Activated T-cell treated with anti-CD3 and anti-CD28 coated beads, Interleukin-2, amount 50 U/mL, for 24 hours (primary cell): Measurements from ENCODE around the gene DDOST.
A peak's percentile ranks its signal among the peaks of the same experiment; 100 is the strongest.

Experiments
- DNase-seq: peaks from one replicate; pipeline ENCODE4 v3.0.0-alpha.2; 2020
- H3K27ac Mint-ChIP-seq: 2 replicates; pipeline ENCODE4 v1.8.0; 2020; ENCODE audit warnings: mild to moderate bottlenecking, mixed read lengths
- H3K27me3 Mint-ChIP-seq: 2 replicates; pipeline ENCODE4 v1.8.0; 2020; ENCODE audit warnings: mixed read lengths
- H3K36me3 Mint-ChIP-seq: 2 replicates; pipeline ENCODE4 v1.8.0; 2020; ENCODE audit warnings: low read depth, mixed read lengths
- H3K4me1 Mint-ChIP-seq: 2 replicates; pipeline ENCODE4 v1.8.0; 2020; ENCODE audit warnings: low read depth, mixed read lengths
- H3K4me3 Mint-ChIP-seq: 2 replicates; pipeline ENCODE4 v1.8.0; 2020; ENCODE audit warnings: mild to moderate bottlenecking, moderate library complexity, mixed read lengths
- H3K9me3 Mint-ChIP-seq: 2 replicates; pipeline ENCODE4 v1.8.0; 2020; ENCODE audit warnings: mixed read lengths

Gene DDOST

DNA sequence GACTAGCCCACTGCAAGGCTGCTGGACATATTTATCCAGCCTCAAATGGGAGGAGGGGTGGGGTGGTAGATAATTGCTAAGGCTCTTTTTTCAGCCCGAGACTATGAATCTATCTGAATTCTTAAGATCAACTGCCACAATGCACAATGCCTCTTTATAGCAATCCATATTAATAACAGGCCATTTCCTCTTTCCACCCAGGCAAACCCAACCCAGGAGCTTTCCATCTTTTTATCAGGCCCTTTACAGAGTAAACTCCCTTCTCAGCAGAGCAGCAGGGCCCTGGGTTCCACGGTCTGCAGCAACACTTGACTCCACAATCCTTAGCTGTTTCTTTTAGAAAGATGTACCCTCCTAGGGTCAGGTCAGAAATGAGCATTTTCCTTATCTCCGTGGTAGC, 806 bp downstream of the DDOST start:
- H3K4me1 Mint-ChIP-seq = peaks cover 53% of the 10 kb centered on the region
- no peak for DNase-seq
- no peaks in the 10 kb centered on the region for H3K27me3 Mint-ChIP-seq
- H3K4me3 Mint-ChIP-seq = peak overlapping the region; percentile 97
- no peaks in the 10 kb centered on the region for H3K9me3 Mint-ChIP-seq
- peak overlapping the region; percentile 100 for H3K27ac Mint-ChIP-seq
- H3K36me3 Mint-ChIP-seq = peaks cover 65% of the 10 kb centered on the region

DNA sequence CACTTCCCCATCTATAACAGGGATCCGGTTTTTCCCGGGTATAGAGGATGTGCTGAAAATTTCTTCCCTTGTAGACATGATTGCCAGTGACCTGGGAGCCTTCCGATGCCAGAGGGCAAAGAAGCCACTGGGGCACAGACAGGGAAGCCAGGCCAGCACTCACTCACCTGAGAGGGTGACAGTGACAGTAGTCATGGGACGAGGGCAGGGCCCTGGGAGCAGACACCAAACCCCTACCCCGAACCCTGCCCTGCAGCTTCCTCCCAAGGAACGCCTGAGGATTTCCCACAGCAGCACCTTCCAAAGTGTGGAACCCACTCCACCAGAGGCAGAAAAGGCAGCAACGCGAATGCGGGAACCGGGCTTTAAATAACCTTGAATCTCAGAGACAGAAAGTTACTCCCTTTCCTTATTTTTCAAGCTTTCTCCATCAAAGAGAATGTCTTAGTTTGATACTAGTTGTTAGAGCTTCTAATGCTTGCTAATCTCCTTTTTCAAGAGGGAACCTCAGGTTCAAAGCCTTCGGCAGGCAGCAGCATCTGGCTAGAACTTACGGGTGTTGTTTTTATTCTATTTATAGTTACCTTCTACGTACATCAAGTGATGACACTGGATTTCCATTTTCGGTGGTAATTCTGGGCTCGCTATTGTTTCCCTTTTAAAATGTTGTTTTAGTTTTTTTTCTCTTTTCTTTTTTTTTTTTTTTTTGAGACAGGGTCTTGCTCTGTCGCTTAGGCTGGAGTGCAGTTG, 2.8 kb downstream of the DDOST start:
- no peaks in the 10 kb centered on the region for H3K27me3 Mint-ChIP-seq
- peaks cover 53% of the 10 kb centered on the region for H3K4me1 Mint-ChIP-seq
- H3K36me3 Mint-ChIP-seq = peaks cover 83% of the 10 kb centered on the region
- no peaks in the 10 kb centered on the region for H3K9me3 Mint-ChIP-seq
- H3K4me3 Mint-ChIP-seq = peak overlapping the region; percentile 97
- H3K27ac Mint-ChIP-seq = peak overlapping the region; percentile 100
- no peak for DNase-seq

DNA sequence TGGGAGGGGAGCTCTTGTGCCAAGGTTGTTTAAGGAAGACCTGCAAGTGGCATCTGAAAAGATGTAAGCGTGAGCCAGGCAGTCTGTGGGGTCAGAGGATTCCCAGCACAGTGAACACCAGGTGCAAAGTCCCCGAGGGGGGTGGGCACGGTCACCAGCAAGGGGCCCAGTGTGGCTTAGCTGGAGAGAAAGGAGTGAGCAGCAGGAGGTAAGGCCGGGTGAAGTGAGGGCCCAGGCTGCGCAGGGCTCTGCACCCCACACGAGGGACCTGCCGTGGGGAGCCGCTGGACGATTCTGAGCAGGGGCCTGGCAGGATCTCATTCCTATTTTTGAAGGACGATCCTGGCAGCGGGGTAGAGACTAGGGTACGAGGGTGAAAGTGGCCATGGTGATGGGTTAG, 4.1 kb downstream of the DDOST start:
- Mint-ChIP-seq H3K36me3 (peaks cover 95% of the 10 kb centered on the region), H3K4me3 (no peak overlapping the region), H3K27ac (peak overlapping the region; percentile 100), H3K4me1 (peaks cover 45% of the 10 kb centered on the region), H3K27me3 (no peaks in the 10 kb centered on the region), H3K9me3 (no peaks in the 10 kb centered on the region)
- no peak for DNase-seq

DNA sequence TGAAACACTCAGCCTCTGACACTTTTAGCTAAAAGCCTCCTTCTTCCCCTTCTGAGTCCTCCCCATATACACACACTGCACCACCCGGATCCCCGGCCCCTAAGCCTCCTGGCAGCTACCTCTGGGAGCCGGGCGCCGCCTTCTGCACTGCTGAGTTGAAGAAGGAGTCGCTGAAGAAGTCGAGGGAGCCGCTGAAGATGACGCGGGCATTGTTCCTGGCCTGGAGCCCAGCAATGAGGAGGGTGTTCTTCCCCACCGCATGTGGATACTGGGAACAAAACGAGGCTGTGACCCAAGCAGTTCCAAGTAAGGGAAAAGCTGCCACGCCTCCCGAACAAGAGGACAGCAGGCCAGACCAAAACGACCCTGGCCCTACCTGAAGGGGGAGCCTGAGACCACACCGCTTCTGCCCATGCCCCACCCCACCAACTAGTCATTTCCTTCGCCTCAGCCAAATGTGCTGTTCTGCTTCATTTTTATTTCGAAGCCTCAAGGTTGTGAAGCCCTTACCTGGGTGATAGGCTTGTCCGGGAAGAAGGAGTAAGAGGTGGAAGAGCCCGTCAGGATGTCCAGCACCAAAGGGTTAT, 7.0 kb downstream of the DDOST start:
- DNase-seq = no peak
- Mint-ChIP-seq H3K9me3 (no peaks in the 10 kb centered on the region), H3K4me1 (peaks cover 27% of the 10 kb centered on the region), H3K27me3 (no peaks in the 10 kb centered on the region), H3K36me3 (peaks cover 96% of the 10 kb centered on the region), H3K27ac (peak overlapping the region; percentile 27), H3K4me3 (no peak overlapping the region)

DNA sequence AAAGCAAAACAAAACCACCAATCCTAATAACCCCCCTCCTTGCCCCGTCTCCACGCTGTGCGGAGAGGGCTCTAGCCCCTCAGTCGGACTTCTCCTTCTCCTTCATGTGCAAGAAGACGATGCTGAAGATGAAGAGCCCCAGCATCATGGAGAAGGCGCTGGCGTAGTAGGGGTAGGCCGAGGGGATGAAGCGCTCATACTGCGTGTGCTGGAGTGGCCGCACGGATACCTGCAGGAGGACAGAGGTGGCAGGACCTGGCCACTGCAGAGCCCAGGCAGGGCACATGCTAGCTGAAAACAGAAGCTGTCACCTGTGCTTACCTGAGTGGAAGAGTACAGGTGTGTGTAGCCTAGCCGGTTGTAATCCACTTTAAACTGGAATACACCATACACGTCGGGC, 8.9 kb downstream of the DDOST start:
- Mint-ChIP-seq H3K36me3 (peaks cover 93% of the 10 kb centered on the region), H3K9me3 (no peaks in the 10 kb centered on the region), H3K4me1 (peaks cover 10% of the 10 kb centered on the region), H3K27me3 (no peaks in the 10 kb centered on the region), H3K4me3 (no peak overlapping the region), H3K27ac (peak overlapping the region; percentile 30)
- no peak for DNase-seq

DNA sequence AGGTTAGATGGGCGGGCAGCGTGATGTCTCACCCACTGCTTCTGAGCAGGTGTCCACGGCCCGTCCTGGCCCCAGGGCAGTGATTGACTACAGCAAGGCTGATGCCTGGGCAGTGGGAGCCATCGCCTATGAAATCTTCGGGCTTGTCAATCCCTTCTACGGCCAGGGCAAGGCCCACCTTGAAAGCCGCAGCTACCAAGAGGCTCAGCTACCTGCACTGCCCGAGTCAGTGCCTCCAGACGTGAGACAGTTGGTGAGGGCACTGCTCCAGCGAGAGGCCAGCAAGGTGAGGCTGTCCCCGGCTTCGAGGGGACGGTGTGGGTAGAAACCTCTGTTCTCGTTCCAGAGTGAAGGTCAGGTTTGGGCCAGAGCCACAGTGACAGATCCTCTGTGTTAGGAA, 12.2 kb downstream of the DDOST start:
- Mint-ChIP-seq H3K36me3 (peaks cover 69% of the 10 kb centered on the region), H3K27ac (no peak overlapping the region), H3K9me3 (no peaks in the 10 kb centered on the region), H3K27me3 (no peaks in the 10 kb centered on the region), H3K4me1 (no peaks in the 10 kb centered on the region), H3K4me3 (no peak overlapping the region)
- no peak for DNase-seq

DNA sequence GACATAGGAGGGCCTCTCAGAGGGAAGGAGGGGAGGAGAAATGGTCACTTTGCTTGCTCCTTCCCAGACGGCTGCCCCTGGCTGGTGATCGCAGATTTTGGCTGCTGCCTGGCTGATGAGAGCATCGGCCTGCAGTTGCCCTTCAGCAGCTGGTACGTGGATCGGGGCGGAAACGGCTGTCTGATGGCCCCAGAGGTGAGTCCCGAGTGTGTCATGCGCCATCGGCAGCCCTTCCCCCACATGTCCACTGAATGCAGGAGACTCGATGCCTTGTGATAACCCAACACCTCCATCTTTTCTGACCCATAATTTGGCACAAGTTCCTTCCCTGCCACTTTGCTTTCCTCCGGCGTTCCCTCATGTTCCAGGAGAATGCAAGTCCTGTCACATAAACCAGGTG, 12.7 kb downstream of the DDOST start:
- Mint-ChIP-seq H3K4me3 (no peak overlapping the region), H3K36me3 (peaks cover 64% of the 10 kb centered on the region), H3K4me1 (no peaks in the 10 kb centered on the region)

DNA sequence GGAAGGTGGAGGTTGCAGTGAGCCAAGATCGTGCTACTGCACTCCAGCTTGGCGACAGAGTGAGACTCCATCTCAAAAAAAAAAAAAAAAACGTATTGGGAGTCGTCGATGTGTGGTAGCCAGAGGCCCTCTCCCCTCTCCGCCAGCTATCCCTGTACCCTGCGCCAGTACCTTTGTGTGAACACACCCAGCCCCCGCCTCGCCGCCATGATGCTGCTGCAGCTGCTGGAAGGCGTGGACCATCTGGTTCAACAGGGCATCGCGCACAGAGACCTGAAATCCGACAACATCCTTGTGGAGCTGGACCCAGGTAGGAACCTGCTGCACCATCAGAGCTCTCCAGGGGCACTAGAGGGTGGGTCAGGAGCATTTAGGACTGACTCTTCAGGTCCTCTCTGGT, 15.8 kb downstream of the DDOST start:
- Mint-ChIP-seq H3K4me3 (no peak overlapping the region), H3K4me1 (no peaks in the 10 kb centered on the region), H3K36me3 (peaks cover 35% of the 10 kb centered on the region), H3K9me3 (no peaks in the 10 kb centered on the region), H3K27me3 (no peaks in the 10 kb centered on the region), H3K27ac (no peak overlapping the region)
- DNase-seq = no peak

More for the DNA sequence above, 12.7 kb downstream of the DDOST start:
- DNase-seq = no peak
- no peak overlapping the region for H3K27ac Mint-ChIP-seq
- no peaks in the 10 kb centered on the region for H3K27me3 Mint-ChIP-seq
- H3K9me3 Mint-ChIP-seq = no peaks in the 10 kb centered on the region

DNA sequence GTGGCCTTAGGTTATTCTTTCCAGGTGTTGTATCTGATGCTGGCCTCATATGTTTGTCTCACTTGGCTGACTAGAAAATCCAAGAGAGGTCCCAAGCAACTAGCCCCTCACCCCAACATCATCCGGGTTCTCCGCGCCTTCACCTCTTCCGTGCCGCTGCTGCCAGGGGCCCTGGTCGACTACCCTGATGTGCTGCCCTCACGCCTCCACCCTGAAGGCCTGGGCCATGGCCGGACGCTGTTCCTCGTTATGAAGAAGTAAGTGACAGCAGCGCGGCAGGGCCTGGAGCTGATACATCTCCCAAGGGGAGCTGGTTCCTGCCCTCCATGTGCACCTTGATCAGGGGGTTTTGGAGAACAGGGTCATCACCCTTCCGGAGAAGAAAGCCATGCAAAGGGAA, 16.8 kb downstream of the DDOST start:
- Mint-ChIP-seq H3K4me3 (no peak overlapping the region), H3K4me1 (peaks cover 2% of the 10 kb centered on the region), H3K36me3 (peaks cover 28% of the 10 kb centered on the region), H3K9me3 (no peaks in the 10 kb centered on the region), H3K27me3 (no peaks in the 10 kb centered on the region), H3K27ac (no peak overlapping the region)
- no peak for DNase-seq

DNA sequence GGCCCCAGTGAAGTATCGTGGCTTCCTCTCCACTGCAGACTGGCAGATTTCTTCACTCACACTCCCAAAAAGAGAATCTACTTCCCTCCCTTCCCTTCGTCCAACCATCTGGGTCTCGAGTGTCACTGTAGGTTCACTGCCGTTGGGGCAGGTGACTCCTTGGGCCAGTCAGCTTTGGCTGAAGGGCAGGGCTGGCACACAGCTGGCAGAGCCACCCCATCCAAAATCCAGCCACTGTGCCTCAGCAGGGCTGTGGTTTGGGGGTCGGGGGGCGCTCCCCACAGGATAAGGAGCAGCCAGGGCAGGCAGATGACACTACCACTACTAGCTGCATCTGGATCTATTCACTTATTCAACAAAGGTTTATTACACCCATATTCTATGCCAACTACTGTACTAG, 18.1 kb downstream of the DDOST start:
- H3K4me1 Mint-ChIP-seq = peaks cover 2% of the 10 kb centered on the region
- no peak overlapping the region for H3K4me3 Mint-ChIP-seq
- H3K9me3 Mint-ChIP-seq = no peaks in the 10 kb centered on the region
- DNase-seq = no peak
- H3K27ac Mint-ChIP-seq = no peak overlapping the region
- H3K27me3 Mint-ChIP-seq = no peaks in the 10 kb centered on the region
- peaks cover 19% of the 10 kb centered on the region for H3K36me3 Mint-ChIP-seq

DNA sequence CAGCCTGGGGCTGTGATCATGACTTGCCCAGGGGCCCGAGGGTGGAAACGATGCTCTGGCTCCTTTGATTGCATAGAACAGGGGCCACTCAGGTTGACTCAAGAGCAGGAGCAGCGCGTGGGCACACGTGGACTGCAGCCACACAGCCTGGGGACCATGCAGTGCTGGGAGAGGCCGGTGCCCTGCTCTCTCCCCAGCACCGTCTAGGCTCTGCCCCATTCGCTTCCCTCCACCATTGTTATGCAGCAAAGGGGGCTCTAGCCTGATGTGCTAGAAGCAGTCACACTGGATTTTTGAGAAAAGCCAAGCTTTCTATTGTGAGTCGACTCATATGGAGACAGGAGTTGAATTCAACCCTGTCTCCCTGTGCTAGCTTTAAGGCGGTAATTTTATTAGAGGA, 19.2 kb downstream of the DDOST start:
- H3K27me3 Mint-ChIP-seq = no peaks in the 10 kb centered on the region
- H3K36me3 Mint-ChIP-seq = peaks cover 18% of the 10 kb centered on the region
- peaks cover 2% of the 10 kb centered on the region for H3K4me1 Mint-ChIP-seq
- no peak for DNase-seq
- H3K9me3 Mint-ChIP-seq = no peaks in the 10 kb centered on the region
- no peak overlapping the region for H3K4me3 Mint-ChIP-seq
- no peak overlapping the region for H3K27ac Mint-ChIP-seq

DNA sequence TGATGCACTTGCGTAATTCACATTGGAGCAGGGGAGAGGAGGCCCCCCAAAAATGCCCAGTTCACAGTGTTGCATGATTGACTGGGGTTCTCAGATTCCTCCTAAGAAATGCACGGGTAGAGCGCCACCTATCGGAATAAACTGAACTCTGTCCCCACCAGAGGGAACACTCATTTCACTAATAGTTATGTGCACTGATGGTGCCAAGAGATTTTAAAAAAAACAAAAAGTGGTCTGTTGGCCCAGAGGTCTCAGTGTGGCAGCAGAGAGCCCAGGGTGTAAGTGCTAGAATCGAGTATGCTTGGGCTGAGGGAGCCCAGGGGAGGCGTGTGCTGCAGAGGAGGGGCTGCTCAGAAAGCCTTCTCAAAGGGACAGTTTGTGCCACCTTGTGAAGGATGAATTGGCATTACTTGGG, 21.0 kb downstream of the DDOST start:
- Mint-ChIP-seq H3K27ac (no peak overlapping the region), H3K9me3 (no peaks in the 10 kb centered on the region), H3K4me3 (no peak overlapping the region), H3K36me3 (peaks cover 18% of the 10 kb centered on the region), H3K4me1 (peaks cover 2% of the 10 kb centered on the region), H3K27me3 (no peaks in the 10 kb centered on the region)
- peak; percentile 55 for DNase-seq

DNA sequence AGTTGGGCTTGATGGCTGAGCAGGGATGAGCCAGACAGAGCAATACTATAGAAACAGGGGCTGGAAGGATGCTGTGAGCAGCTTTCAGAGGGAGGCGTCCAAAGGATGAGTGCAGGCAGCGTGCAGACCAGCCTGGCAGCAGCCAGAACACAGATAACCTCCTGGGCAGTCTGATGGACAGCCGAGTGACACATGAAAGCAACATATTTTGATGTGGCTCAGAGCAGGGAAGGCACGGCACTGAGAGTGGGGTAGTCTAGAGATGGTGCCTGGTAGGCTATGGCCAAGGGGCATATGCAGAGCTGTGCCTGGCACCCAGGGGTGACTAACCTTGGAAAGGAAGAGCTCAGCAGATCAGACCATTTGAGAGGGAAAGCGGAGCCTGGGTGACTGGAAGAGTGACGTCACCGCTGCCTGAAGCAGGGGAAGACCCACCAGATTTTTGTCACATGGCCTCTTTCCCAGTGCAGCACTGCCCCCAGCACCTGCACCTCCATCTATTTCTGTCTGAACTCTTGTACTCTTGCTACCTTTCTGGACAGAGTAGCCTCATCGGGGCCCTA, 24.3 kb downstream of the DDOST start:
- H3K4me1 Mint-ChIP-seq = peaks cover 15% of the 10 kb centered on the region
- H3K4me3 Mint-ChIP-seq = no peak overlapping the region
- H3K27ac Mint-ChIP-seq = no peak overlapping the region
- no peak for DNase-seq
- no peaks in the 10 kb centered on the region for H3K9me3 Mint-ChIP-seq
- no peaks in the 10 kb centered on the region for H3K27me3 Mint-ChIP-seq
- H3K36me3 Mint-ChIP-seq = peaks cover 10% of the 10 kb centered on the region

DNA sequence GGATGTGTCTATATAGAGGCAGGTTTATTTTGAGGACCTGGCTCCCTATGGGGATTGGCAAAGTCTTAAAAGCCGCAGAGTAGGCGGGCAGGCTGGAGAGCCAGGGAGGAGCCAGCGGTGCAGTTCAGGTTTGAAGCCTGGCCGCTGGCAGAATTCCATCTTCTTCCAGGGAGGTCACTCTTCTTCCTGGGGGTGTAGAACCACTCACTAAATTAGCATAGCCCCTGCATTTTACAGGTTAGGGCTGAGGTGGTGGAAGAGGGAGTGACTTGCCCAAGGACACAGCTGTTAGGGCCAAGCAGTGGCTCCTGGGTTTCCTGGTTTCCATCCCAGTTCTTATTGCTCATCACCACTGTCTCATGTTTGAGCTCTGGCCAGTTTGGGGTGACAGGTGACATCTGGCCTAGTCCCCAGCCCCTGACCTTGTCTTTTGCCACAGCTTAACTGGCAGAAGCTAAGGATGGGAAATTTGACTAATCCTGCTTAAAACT, 26.5 kb downstream of the DDOST start:
- no peaks in the 10 kb centered on the region for H3K27me3 Mint-ChIP-seq
- peak overlapping the region; percentile 74 for H3K27ac Mint-ChIP-seq
- peak overlapping the region; percentile 81 for H3K4me3 Mint-ChIP-seq
- peaks cover 7% of the 10 kb centered on the region for H3K36me3 Mint-ChIP-seq
- DNase-seq = no peak
- peaks cover 13% of the 10 kb centered on the region for H3K4me1 Mint-ChIP-seq
- no peaks in the 10 kb centered on the region for H3K9me3 Mint-ChIP-seq

DNA sequence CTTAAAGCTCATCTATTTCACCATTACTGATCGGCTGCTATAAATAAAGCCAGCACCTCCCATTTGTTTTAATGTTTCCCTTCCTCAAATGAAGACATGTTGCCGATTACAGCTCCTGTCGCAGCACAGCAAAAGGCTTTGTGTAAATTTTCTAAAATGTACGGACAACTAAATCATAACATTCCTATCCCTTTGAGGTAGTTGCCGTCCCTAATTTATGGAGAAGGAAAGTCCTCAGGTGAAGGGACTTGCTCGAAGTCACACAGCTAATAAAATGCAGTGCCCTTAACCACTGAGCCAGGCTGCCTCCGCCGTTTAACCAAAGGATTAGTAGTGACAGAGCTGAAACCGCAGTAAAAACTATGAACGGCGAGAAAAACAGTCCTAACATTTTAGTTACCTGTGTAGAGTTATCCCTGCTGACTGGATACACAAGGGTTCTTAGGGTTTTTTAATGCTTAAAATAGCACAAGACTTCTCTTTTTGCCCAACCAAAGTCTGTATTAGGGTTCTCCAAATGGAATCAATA, 27.0 kb downstream of the DDOST start:
- peak overlapping the region; percentile 74 for H3K27ac Mint-ChIP-seq
- H3K4me1 Mint-ChIP-seq = peaks cover 13% of the 10 kb centered on the region
- DNase-seq = no peak
- H3K36me3 Mint-ChIP-seq = peaks cover 7% of the 10 kb centered on the region
- H3K27me3 Mint-ChIP-seq = no peaks in the 10 kb centered on the region
- peak overlapping the region; percentile 81 for H3K4me3 Mint-ChIP-seq
- H3K9me3 Mint-ChIP-seq = peaks cover 3% of the 10 kb centered on the region
